ENCODE results near the gene CARD11.

GRCh38 chr7:2906197-2906931 lies 137.3 kb downstream of the CARD11 start:
- TF ChIP-seq CTCF (IDR thresholded peaks at IDR 0.05) = no peak
- no peak for TF ChIP-seq EZH2 (IDR thresholded peaks at IDR 0.05; ENCODE audit: borderline replicate concordance, insufficient read depth, low read depth, low read length, poor library complexity, severe bottlenecking)
